NCI-H82 treated with DMSO at 0.1 percent for 48 hours (cell line): ENCODE results near the gene BABAM1.

ENCODE experiments used
- DNase-seq: peaks from one replicate; lab custom pipeline; 2025; ENCODE audit not compliant: unreplicated experiment; lab: John Stamatoyannopoulos, UW

Gene BABAM1

GRCh38 chr19:17321655-17322489 lies 54.6 kb downstream of the BABAM1 start:
- no peak for DNase-seq

DNA sequence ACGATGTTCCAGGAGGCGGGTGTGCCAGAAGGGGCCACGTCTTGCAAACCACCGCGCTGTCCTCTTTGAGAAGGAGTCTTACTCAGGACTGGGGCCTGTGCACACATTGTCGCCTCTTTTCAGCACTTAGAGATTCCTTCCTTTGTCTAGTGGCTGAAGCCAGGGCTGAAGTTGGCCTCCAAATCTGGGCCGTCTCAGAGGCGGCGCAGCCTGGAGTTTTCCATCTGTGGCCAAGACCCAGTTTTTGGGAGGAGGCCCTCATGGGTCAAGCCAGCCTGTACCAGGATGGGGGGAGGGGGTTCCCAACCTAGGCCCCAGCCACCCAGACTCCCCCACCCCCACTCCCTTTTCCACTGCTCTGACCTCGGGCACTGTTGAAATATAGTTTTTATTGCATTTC lies 55.6 kb downstream of the BABAM1 start:
- DNase-seq = no peak

DNA sequence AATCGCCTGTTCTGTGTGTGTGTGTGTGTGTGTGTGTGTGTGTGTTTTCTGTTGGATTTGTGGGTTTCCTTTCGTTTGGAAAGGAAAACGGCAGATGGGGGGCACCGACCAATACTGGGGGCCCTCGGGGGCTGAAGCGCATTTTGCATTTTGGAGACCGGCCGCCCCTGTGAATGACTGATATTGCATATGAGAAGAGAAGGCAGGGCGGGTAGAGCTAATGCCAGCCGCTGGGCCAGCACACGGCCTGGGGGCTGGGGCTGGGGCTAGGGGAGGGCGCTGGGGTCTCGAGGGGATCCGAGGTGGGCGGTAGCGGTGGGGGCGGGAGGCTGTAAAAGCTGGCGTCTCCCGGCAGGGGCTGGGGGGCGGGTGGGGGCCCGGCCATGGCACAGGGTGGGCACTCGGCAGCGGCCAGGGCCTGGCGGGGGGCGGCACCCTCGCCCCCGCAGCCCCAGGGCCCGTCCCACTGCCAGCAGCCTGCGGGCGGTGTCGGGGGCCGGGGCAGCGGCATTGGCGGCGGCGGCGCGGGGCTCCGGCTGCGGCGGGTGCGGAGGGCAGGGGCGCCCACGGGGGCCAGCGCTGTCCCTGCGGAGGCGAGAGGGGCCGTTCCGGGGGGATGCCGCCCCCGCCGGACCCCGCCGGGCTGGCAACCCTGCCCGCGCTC lies 56.2 kb downstream of the BABAM1 start:
- DNase-seq = no peak

DNA sequence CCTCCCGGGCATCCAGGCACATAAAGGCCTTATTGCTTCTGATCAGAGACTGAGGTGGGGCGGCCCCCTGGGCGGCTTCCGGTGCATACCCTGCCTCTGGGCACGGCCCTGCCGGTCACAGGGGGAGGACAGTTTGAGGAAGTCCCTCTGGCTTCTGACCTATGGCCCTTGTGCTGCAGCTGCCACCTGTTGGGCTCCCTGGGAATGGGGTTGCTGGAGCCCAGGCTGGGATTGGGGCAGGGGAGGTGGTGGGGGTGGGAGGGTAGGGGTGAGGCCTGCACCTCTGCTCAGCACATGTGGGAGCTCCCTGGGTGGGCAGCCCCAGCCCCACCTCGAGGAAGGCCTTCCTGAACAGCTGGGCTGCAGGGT lies 56.7 kb downstream of the BABAM1 start:
- no peak for DNase-seq

GRCh38 chr19:17324357-17325114 lies 57.3 kb downstream of the BABAM1 start:
- no peak for DNase-seq

DNA sequence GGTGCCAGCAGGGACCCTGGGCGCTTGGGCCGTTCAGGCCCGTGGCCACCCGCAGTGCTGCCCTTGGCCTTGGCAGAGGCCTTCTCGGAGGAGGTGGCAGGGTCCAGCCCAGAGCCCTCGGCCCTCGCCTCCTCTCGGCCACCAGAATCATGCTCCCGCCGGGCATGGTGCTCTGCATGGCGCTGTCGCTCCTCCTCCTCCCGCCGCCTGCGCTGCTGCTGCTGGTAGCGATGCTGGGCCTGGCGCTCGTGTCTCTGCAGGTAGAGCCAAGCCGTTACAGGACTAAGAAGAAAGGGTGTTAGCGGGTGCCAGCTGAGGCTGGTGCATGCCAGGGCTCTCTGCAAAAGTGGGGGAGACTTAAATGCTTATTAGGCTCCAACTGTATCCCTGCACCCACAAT lies 57.9 kb downstream of the BABAM1 start:
- DNase-seq = no peak

DNA sequence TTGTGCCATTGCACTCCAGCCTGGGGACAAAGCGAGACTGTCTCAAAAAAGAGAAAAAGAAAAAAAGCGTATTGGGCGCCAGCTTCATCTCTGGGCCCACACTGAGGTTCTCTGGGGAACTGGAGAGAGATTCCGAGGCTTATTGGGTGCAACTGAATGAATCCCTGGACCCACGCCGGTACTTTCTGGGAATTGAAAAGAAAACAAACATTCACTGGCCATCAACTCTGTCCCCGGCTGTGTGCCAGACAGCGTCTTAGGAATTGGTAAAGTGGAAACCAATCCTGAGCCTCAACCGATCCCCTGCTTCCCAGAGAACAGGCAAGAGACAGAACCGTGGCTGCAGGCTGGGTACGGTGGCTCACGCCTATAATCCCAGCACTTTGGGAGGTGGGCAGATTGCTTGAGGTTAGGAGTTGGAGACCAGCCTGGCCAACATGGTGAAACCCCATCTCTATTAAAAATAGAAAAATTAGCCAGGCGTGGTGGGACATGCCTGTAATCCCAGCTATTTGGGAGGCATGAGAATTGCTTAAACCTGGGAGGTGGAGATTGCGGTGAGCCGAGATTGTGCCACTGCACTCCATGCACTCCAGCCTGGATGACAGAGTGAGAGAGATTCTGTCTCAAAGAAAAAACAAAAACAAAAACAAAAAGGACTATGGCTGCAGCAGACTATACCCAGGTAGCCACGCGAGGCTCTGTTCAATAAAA lies 58.8 kb downstream of the BABAM1 start:
- no peak for DNase-seq

- no peak for DNase-seq
These were observed 59.3 kb downstream of the BABAM1 start for GRCh38 chr19:17326595-17326966.

GRCh38 chr19:17327068-17327653 lies 59.9 kb downstream of the BABAM1 start:
- no peak for DNase-seq

GRCh38 chr19:17327654-17328516 lies 60.6 kb downstream of the BABAM1 start:
- no peak for DNase-seq
